HL-60/S4 treated with phorbol 12-myristate 13-acetate at 8.2 ng/mL for 4 days and 3 days (cell line): ENCODE measurements around the gene TRPM8.

ENCODE experiments used
- in situ Hi-C: fragments of 300-500 bp; cut with MboI; formaldehyde crosslinking; loops from 2 replicates; pipeline ENCODE4 v1.15.0; 2022; ENCODE audit warnings: low sequenced_read_pairs

Gene TRPM8

DNA sequence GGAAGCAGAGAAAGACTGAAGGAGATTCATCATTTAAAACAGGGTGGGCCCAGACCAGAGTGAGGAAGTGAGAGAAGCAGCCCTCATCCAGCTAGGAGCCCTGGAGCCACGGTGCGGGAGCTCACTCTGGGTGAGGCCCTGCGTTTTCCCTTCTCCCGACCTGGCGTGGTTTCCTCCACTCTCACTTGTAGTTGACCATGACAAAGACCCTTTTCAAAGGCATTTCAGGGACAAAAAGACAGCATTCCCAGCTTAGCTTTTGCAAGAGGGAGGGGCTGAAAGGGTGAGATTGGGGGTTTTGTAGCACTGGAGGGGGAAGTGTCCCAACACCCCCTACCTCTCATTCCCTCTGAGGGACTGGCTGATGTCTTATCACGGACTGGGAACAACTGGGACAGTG lies 56.6 kb downstream of the TRPM8 start:
- in situ Hi-C loops: no loop called here

DNA sequence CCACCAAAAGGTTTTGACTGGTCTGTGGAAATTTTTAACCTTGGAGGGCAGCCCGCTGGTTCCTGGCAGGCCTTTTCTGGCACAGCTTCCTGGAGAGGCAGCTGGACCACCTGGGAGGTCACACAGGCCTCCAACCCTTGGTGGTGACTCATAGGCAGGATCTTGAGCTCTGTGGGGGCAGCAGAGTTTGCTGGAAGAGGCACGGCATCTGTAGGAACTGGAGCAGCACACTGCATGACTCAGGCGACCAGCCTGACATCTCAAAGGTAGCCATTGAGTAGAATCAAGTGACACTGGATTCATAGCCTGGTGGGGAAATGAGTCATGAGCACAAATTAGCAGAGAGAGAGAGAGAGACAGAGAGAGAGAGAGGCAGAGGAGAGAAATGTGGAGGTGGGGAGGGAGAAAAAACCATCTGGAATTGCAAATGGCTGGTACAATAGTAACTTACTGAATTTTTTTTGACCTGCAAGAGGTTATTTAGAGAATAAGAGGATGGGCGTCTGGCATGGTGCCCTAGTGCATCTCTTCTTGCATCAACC lies 57.4 kb downstream of the TRPM8 start:
- in situ Hi-C loops: no loop called here

GRCh38 chr2:233976087-233976486 lies 58.9 kb downstream of the TRPM8 start:
- in situ Hi-C loops: no loop called here

DNA sequence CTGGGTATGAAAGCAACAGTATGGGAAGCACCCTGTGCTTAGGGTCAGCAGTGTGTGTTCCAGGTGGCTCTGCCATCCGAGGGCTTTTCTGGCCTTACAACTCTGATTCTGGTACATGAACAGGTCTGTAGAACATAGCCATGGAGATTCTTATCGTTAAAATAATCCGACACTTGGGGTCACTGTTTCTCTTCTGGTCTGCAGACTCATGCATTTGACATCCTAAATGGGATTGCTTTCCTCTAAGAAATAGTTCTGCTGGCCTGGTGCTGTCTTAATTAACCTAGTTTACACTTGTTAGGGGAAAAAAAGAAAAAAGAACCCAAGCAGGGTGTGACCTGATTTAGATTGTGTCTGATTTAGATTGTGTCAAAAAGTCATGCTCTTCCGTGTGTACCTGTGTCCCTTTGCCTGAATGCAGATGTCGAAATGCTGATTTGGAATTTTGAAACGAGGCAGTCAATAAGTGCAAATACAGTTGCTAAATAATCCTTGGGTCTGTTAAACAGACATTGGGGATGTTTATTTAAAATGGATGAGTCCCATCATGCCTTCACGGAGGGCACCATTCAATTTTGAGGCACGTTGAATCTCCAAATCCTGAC lies 59.6 kb downstream of the TRPM8 start:
- in situ Hi-C loops: no loop called here

- in situ Hi-C loops: no loop called here
These were observed 60.2 kb downstream of the TRPM8 start for GRCh38 chr2:233977296-233977837.

GRCh38 chr2:233979748-233980147 lies 62.6 kb downstream of the TRPM8 start:
- in situ Hi-C loops: no loop called here

DNA sequence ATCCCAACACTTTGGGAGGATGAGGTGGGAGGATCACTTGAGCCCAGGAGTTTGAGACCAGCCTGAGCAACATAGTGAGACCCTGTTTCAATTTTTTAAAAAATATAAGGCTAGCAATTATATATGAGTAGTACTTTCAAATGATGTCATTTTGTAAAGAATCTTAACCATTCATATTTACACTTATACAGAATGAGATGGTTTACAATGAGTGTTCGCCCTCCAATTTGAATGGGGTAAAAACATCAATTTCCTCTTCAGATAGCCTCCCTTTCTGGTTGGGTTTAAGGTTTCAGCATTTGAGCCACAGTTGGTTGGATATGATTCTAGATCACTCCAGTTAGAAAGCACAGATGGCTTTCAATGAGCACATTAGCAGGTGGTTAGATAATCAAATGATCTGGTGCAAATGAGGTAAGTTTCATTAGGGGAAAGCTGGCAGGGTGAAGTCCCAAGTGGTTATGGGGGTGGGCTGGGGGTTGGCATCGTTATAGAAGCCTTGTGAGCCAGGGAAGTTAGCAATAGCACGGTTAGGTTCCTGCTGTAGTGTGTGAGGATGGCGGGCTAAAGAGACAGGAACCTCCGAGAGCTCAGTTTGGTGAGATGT lies 63.9 kb downstream of the TRPM8 start:
- in situ Hi-C loops: no loop called here

DNA sequence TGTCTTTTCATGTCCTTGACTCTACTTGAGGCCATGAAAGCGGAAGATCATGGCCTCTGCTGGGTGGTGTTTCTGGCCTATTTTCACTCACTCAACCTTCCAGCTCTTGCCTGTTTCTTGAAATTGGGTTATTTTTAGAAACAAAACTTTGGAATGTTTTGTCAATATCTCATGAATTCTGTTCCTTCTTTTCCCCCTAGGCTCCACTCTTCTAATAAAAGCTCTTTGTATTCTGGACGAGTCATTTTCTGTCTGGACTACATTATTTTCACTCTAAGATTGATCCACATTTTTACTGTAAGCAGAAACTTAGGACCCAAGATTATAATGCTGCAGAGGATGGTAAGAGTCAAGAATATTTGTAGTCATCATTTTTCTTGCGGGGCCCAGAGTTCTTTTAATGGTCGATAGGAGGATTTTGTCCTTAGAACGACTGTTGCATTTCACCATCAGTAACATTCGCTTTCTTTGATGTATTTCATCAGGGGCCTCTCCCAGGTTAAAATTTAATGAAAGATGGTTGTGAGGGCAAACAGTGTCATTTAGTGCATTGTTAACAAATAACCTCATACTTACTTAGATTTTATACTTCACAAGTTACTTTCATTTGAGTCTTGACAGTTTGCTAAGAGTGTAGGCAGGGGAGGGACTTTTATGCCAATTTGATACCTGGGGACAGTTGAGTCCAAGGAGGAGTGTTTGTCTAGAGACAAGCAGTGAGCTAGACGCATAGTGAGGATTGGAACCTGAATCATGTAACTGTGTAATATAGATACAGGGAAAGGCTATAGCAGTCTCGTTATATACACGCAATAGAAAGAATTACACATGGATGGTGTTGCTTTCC lies 64.6 kb downstream of the TRPM8 start:
- in situ Hi-C loops: no loop called here

DNA sequence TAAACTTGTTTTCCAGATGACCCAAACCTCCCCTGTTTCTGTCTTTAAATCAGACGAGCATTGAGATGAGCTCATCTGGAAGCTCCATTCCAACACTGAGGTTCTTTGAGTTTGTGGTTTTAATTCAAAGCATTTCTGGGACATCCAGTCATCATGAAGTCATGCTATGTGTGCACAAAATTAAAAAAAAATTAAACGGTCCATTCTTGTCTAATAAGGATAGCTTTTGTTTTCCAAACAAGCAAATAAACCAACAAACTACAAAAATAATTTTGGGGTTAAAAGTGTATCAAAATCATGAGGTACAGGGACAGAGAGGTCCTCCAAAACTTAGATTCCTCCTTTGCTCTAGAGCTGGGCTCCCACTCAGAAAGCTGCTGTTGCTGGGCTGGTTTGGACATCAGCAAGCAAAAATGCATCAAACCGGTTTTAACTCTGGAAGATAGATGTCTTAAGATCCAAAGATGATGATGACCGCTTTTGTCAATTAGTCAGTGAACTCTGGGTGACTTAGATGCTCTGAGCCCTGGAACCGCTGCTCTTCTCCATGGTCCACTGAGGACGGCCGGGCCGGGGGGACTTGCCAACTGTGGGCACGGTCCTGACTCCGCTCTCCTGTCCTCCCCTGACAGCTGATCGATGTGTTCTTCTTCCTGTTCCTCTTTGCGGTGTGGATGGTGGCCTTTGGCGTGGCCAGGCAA lies 65.4 kb downstream of the TRPM8 start:
- in situ Hi-C loops: no loop called here

- in situ Hi-C loops: no loop called here
These were observed 66.3 kb downstream of the TRPM8 start for GRCh38 chr2:233983445-233983844.

DNA sequence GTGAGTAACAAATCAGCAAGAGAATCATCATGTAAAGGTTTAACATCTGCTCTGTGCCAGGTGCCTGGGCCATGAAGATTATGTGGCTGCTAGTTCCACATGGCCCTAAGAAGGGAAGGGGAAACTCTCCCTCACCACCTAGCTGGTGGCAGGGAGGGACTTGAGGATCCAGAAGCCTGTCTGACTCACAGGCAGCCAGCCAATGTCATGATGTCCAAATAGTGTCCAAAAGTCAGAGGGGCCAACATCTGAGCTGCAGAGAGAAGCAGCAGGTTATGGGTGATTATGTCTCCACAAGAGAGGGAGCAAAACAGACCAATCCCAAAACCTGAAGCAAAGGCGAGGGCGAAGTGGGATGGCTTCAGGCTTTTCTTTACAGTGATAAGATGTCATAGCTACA lies 71.4 kb downstream of the TRPM8 start:
- in situ Hi-C loops: no loop called here

DNA sequence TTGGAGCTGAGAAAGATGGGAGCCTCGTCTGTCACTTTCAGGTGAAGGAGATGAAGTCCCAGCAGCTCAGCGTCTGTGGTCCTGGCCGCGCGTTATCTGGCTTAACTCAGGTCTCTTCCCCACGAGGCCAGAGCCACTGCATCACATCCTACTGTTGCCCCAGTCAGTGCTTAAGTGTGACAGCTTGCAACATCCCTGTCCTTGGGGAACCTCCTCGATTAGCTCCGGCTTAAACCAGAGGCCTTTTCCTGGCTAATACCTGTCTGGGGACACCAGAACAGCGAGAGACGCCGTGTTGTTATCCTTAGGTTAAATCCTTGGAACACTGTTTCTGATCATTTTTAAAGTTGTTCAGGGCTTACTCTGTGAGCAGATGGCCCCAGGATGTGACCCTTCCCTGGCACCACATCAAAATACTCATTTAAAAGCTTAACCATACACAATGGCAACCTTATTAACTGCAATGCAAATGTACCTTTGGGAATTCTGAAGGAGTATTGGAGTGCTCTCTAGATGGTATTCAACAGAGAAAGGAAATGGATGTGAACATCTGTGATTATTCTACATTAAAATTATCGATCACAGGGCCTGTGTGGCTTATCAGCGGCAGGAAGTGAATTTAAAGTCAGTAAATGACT lies 72.2 kb downstream of the TRPM8 start:
- in situ Hi-C loops: no loop called here

- in situ Hi-C loops: no loop called here
These were observed 73.2 kb downstream of the TRPM8 start for GRCh38 chr2:233990261-233990798.

DNA sequence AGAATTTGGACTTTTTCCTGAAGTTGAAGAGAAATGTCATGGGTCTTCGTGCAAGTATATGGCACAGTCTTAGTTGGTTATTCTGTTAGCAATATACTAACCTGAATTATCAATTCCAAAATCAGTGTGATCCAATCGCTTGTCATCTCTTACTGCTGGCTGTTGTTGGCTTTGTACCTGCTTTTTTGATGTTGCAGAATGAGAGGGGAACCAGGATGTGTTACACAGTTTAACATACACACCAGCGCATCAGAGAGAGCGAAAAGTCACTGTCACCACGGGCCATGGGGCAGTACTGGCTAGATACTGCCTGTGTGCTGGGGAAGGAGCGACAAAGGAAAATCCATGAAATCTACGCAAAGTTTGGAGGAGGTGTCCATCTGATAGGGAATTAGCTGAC lies 74.0 kb downstream of the TRPM8 start:
- in situ Hi-C loops: no loop called here

DNA sequence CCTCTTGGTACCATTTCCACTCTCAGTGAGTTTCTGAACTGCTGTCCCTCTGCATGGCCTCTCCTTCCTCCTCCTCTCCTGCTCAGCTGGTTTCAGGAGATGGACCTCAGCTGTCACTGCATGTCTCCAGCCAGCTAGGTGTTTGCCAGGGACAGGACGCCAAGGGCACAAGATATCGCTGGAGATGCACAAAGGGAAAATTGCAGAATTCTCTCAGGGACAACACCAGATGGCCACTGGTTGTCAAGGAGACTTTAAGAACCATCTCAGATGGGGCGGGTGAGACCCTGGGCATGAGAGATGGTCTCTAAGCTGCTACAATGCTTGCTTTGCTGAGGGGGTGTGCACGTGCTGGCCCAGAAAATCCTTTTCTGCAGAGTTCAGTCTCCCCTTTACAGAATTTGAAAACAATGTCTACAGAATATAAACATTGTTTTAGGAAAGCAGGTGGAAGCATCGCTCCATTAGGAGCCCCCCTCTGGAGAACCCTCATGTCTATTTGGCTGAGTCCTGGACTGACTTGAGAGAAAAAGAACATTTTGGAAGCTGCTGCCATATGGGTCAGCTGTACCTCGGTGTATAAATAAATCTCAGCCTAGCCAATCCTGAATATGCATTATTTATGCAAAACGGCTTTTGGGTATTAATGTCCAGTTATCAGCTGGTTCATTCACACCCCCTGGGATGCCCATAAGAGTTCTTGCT lies 75.5 kb downstream of the TRPM8 start:
- in situ Hi-C loops: no loop called here

DNA sequence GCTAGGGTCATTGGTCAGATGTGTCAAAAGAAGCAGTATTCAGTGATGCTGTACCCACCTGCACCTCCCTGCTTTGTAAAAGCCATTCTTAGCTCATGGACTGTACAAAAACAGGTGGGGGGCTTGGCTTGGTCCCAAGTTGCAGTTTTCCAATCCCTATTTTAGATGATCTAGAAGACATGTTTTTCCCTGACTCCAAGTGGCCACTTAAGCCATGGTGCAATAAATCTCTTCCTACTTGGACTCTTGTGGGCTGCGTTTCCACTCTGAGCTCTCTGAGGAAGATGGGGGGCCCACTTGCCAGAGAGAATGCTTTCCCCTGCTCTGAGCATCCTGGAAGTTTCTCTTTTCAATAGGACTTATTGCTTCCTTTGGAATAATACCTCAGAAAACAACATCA lies 76.3 kb downstream of the TRPM8 start:
- in situ Hi-C loops: no loop called here

- in situ Hi-C loops: no loop called here
These were observed 77.0 kb downstream of the TRPM8 start for GRCh38 chr2:233994151-233994550.

DNA sequence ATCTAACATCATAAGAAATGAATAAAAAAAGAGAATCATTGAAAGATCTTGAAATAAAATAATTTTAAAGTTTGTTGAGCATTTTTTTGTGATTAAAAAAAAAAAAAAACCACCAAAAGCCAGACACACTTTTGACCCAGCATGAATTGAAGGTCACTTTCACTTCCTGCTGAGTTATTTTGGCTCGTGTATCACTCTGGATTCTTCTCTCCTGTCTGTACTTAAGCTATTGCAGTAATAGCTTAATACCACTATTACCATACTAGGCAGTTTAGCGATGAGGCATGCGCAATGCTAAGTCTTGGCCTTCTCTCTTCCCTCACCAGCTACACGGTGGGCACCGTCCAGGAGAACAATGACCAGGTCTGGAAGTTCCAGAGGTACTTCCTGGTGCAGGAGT lies 78.8 kb downstream of the TRPM8 start:
- in situ Hi-C loops: no loop called here

GRCh38 chr2:233996461-233996860 lies 79.3 kb downstream of the TRPM8 start:
- in situ Hi-C loops: no loop called here

- in situ Hi-C loops: no loop called here
These were observed 80.5 kb downstream of the TRPM8 start for GRCh38 chr2:233997707-233998106.
